ENCODE measurements around the gene MCCD1. TPM values are rescaled to one million over a fixed set of nuclear protein-coding genes. Genes with fewer than 3 reads are reported as not detected.
A peak's percentile ranks its signal among the peaks of the same experiment; 100 is the strongest.

The MCCD1 gene
- total and polyA plus RNA-seq, 2 of the 13 experiments (the other 11 are each of a cell fraction or from before 2014, with no cell fraction given), result 0.15 TPM; not detected in 1

DNA sequence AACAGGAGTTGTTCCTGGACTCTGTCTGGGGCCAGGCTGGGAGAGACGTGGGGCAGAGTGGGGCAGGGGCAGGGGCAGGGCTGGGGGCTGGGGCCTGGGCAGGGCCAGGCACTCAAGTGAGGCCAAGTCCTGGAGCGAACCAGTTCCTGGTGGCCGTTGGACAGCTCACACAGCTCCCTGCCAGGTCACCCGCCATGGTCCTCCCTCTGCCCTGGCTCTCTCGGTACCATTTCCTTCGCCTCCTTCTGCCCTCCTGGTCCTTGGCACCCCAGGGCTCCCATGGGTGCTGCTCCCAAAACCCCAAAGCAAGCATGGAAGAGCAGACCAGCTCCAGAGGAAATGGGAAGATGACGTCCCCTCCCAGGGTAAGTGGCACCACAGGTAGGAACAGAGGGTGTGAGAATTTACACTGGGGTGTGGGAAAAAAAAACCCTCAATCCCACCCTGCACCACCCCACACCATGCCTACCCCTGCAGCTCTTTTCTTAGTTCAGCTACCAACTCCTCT, at the start of gene MCCD1 (continued):
- no peak for TF ChIP-seq ZNF839 (CRISPR knock-in tag; IDR thresholded peaks at IDR 0.05; ENCODE audit: borderline replicate concordance)
- no peak for TF ChIP-seq ZNF772 (CRISPR knock-in tag; IDR thresholded peaks at IDR 0.05)
- TF ChIP-seq KLF16 (CRISPR knock-in tag; IDR thresholded peaks at IDR 0.05), result no peak
- no peak for TF ChIP-seq ZNF619 (CRISPR knock-in tag; IDR thresholded peaks at IDR 0.05)
- no peak for TF ChIP-seq CENPX (CRISPR knock-in tag; IDR thresholded peaks at IDR 0.05)
- TF ChIP-seq, protein P1, sequence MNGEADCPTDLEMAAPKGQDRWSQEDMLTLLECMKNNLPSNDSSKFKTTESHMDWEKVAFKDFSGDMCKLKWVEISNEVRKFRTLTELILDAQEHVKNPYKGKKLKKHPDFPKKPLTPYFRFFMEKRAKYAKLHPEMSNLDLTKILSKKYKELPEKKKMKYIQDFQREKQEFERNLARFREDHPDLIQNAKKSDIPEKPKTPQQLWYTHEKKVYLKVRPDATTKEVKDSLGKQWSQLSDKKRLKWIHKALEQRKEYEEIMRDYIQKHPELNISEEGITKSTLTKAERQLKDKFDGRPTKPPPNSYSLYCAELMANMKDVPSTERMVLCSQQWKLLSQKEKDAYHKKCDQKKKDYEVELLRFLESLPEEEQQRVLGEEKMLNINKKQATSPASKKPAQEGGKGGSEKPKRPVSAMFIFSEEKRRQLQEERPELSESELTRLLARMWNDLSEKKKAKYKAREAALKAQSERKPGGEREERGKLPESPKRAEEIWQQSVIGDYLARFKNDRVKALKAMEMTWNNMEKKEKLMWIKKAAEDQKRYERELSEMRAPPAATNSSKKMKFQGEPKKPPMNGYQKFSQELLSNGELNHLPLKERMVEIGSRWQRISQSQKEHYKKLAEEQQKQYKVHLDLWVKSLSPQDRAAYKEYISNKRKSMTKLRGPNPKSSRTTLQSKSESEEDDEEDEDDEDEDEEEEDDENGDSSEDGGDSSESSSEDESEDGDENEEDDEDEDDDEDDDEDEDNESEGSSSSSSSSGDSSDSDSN (CRISPR knock-in tag; IDR thresholded peaks at IDR 0.05), result no peak
- TF ChIP-seq, protein P2, sequence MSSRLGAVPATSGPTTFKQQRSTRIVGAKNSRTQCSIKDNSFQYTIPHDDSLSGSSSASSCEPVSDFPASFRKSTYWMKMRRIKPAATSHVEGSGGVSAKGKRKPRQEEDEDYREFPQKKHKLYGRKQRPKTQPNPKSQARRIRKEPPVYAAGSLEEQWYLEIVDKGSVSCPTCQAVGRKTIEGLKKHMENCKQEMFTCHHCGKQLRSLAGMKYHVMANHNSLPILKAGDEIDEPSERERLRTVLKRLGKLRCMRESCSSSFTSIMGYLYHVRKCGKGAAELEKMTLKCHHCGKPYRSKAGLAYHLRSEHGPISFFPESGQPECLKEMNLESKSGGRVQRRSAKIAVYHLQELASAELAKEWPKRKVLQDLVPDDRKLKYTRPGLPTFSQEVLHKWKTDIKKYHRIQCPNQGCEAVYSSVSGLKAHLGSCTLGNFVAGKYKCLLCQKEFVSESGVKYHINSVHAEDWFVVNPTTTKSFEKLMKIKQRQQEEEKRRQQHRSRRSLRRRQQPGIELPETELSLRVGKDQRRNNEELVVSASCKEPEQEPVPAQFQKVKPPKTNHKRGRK (CRISPR knock-in tag; IDR thresholded peaks at IDR 0.05), result no peak
- TF ChIP-seq, protein P3, sequence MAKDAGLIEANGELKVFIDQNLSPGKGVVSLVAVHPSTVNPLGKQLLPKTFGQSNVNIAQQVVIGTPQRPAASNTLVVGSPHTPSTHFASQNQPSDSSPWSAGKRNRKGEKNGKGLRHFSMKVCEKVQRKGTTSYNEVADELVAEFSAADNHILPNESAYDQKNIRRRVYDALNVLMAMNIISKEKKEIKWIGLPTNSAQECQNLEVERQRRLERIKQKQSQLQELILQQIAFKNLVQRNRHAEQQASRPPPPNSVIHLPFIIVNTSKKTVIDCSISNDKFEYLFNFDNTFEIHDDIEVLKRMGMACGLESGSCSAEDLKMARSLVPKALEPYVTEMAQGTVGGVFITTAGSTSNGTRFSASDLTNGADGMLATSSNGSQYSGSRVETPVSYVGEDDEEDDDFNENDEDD (CRISPR knock-in tag; IDR thresholded peaks at IDR 0.05; ENCODE audit: borderline replicate concordance), result peak; percentile 28; the same call in 1 of the 2 replicates
- no peak for TF ChIP-seq KLF15 (CRISPR knock-in tag; IDR thresholded peaks at IDR 0.05; ENCODE audit: borderline replicate concordance)
- TF ChIP-seq ZIK1 (CRISPR knock-in tag; IDR thresholded peaks at IDR 0.05; ENCODE audit: borderline replicate concordance, low read depth), result no peak
- no peak for TF ChIP-seq DMAP1 (CRISPR knock-in tag; IDR thresholded peaks at IDR 0.05)
- TF ChIP-seq ZNF850 (CRISPR knock-in tag; conservative IDR thresholded peaks at IDR 0.05), result 0 out of 2 replicates have a peak, but pooled peaks have one; percentile 28
- TF ChIP-seq ZNF547 (CRISPR knock-in tag; IDR thresholded peaks at IDR 0.05), result no peak
- peak; percentile 62; the same call in 1 of the 2 replicates for TF ChIP-seq NFKBIZ (CRISPR knock-in tag; IDR thresholded peaks at IDR 0.05)
- no peak for TF ChIP-seq ZNF788 (CRISPR knock-in tag; IDR thresholded peaks at IDR 0.05; ENCODE audit: borderline replicate concordance)
- TF ChIP-seq, protein P4, sequence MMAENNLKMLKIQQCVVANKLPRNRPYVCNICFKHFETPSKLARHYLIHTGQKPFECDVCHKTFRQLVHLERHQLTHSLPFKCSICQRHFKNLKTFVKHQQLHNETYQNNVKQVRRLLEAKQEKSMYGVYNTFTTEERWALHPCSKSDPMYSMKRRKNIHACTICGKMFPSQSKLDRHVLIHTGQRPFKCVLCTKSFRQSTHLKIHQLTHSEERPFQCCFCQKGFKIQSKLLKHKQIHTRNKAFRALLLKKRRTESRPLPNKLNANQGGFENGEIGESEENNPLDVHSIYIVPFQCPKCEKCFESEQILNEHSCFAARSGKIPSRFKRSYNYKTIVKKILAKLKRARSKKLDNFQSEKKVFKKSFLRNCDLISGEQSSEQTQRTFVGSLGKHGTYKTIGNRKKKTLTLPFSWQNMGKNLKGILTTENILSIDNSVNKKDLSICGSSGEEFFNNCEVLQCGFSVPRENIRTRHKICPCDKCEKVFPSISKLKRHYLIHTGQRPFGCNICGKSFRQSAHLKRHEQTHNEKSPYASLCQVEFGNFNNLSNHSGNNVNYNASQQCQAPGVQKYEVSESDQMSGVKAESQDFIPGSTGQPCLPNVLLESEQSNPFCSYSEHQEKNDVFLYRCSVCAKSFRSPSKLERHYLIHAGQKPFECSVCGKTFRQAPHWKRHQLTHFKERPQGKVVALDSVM (CRISPR knock-in tag; IDR thresholded peaks at IDR 0.05), result no peak
- TF ChIP-seq SMARCC2 (IDR thresholded peaks at IDR 0.05), result no peak
- no peak for TF ChIP-seq TBX3 (IDR thresholded peaks at IDR 0.05; ENCODE audit: borderline replicate concordance)
- TF ChIP-seq SAFB2 (CRISPR knock-in tag; IDR thresholded peaks at IDR 0.05; ENCODE audit: borderline replicate concordance, low read depth), result no peak
- TF ChIP-seq ZNF205 (CRISPR knock-in tag; IDR thresholded peaks at IDR 0.05), result no peak
- 0 out of 2 replicates have a peak, but pooled peaks have one; percentile 18 for TF ChIP-seq HNRNPL (IDR thresholded peaks at IDR 0.05; ENCODE audit: low read depth, low read length)
- no peak; the same call in 1 of the 2 replicates for TF ChIP-seq KDM2A (CRISPR knock-in tag; IDR thresholded peaks at IDR 0.05; ENCODE audit: borderline replicate concordance, low read depth)
- TF ChIP-seq IKZF4 (CRISPR knock-in tag; IDR thresholded peaks at IDR 0.05; ENCODE audit: borderline replicate concordance, low read depth, not compliant biosample characterization), result no peak

Data from HepG2 (cell line).